Measurements from ENCODE around the gene SMYD2.

The SMYD2 gene

DNA sequence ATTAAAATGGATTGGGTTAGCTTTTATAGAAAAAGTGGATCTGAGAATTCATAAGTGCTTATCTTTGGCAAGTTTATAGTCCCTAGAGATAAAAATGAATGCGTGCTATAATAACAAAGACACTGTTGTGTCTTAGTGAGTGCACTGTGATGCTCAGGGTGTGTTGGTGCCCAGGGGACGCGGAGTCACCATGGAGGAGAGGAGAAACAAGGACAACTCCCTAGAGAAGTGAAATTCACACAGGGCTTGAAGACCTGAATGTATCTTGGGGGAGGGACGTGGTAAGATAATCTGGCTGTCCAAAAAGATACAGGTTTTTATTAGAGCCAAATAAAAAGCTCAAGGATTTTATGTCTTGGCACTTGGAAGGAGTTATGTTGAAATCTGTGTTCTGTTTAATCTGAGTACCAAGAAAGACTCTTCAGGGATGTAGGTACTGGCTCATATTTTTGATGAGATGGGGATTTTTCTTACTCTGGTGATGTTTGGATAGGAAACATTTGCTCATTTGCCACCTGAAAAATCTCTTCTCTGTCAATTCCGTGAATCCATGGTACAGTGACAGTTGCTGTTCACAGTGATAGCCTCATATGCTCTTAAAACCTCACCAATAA lies 9.6 kb downstream of the SMYD2 start:
- no peak for DNase-seq
- no peaks in the 10 kb centered on the region for H3K27me3 ChIP-seq (replicated peaks)
- H3K27ac ChIP-seq, result no peak overlapping the region
- no peak overlapping the region for H3K4me3 ChIP-seq (ENCODE audit: low read depth, low read length)
- in situ Hi-C loops (cut with HindIII; ENCODE audit: low pct_ligation_motif_present, low sequenced_read_pairs), result no loop called here
- no peaks in the 10 kb centered on the region for H3K36me3 ChIP-seq (replicated peaks)
- TF ChIP-seq, protein P1, sequence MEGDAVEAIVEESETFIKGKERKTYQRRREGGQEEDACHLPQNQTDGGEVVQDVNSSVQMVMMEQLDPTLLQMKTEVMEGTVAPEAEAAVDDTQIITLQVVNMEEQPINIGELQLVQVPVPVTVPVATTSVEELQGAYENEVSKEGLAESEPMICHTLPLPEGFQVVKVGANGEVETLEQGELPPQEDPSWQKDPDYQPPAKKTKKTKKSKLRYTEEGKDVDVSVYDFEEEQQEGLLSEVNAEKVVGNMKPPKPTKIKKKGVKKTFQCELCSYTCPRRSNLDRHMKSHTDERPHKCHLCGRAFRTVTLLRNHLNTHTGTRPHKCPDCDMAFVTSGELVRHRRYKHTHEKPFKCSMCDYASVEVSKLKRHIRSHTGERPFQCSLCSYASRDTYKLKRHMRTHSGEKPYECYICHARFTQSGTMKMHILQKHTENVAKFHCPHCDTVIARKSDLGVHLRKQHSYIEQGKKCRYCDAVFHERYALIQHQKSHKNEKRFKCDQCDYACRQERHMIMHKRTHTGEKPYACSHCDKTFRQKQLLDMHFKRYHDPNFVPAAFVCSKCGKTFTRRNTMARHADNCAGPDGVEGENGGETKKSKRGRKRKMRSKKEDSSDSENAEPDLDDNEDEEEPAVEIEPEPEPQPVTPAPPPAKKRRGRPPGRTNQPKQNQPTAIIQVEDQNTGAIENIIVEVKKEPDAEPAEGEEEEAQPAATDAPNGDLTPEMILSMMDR (IDR thresholded peaks at IDR 0.05; ENCODE audit: low read depth, low read length, missing control alignments), result no peak

GRCh38 chr1:214292322-214292721 lies 11.4 kb downstream of the SMYD2 start:
- no peak for DNase-seq
- no peaks in the 10 kb centered on the region for H3K27me3 ChIP-seq (replicated peaks)
- H3K36me3 ChIP-seq (replicated peaks), result no peaks in the 10 kb centered on the region
- no peak overlapping the region for H3K27ac ChIP-seq
- in situ Hi-C loops (cut with HindIII; ENCODE audit: low pct_ligation_motif_present, low sequenced_read_pairs), result no loop called here
- no peak overlapping the region for H3K4me3 ChIP-seq (ENCODE audit: low read depth, low read length)
- TF ChIP-seq, protein P1 (IDR thresholded peaks at IDR 0.05; ENCODE audit: low read depth, low read length, missing control alignments), result no peak

- Histone ChIP-seq H3K27me3 (replicated peaks) (no peaks in the 10 kb centered on the region), H3K36me3 (replicated peaks) (no peaks in the 10 kb centered on the region), H3K27ac (no peak overlapping the region), H3K4me3 (ENCODE audit: low read depth, low read length) (no peak overlapping the region)
- in situ Hi-C loops (cut with HindIII; ENCODE audit: low pct_ligation_motif_present, low sequenced_read_pairs), result no loop called here
- no peak for DNase-seq
- TF ChIP-seq, protein P1 (IDR thresholded peaks at IDR 0.05; ENCODE audit: low read depth, low read length, missing control alignments), result no peak
Measured at GRCh38 chr1:214295934-214296333, 15.0 kb downstream of the SMYD2 start.

DNA sequence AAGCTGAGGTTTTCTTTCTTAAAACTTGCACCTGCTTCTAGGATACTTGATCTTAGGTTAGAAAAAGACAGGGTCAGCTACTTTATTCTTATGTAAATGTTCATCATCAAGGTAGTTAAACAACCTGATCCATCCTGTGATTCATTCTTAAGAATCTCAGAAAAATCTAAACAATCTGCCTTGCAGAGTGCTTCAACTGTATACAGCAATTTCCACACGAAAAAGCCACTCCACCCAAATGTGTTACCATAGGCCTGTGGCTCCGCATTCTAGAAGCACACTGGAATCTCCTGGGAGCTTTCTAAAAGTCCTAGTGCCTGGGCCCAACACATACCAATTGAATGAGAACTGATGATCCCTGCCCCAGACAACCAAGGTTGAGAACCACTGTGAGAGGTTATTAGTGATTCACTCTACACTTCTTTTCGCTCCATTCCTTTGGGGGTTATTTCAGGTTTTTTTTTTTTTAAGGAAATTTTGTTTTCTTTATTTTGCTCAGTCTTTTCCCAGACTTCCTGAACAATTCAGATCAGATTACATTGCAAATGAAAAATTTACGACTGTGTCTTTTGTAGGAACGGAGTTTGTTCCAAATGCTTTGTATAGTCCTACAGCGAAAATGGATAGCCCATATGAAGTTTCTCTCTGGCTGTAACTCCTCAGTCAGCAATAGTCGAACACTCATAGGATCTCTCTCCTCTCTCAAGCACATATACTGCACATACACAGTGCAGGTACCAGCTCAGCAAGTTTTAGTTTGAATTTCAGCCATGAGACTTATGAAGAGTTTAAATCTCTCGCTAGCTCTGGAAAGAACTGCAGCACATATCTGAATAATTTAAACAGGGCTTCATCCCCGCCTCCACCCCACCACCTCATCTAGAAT lies 16.1 kb downstream of the SMYD2 start:
- Histone ChIP-seq H3K36me3 (replicated peaks) (no peaks in the 10 kb centered on the region), H3K27me3 (replicated peaks) (no peaks in the 10 kb centered on the region), H3K27ac (peak overlapping the region; percentile 44), H3K4me3 (ENCODE audit: low read depth, low read length) (no peak overlapping the region)
- TF ChIP-seq, protein P1 (IDR thresholded peaks at IDR 0.05; ENCODE audit: low read depth, low read length, missing control alignments), result no peak
- peak; percentile 81 for DNase-seq
- in situ Hi-C loops (cut with HindIII; ENCODE audit: low pct_ligation_motif_present, low sequenced_read_pairs), result no loop called here

- in situ Hi-C loops (cut with HindIII; ENCODE audit: low pct_ligation_motif_present, low sequenced_read_pairs), result no loop called here
- no peak overlapping the region for H3K4me3 ChIP-seq (ENCODE audit: low read depth, low read length)
- no peaks in the 10 kb centered on the region for H3K36me3 ChIP-seq (replicated peaks)
- no peaks in the 10 kb centered on the region for H3K27me3 ChIP-seq (replicated peaks)
- no peak for DNase-seq
- TF ChIP-seq, protein P1 (IDR thresholded peaks at IDR 0.05; ENCODE audit: low read depth, low read length, missing control alignments), result no peak
- no peak overlapping the region for H3K27ac ChIP-seq
Measured at GRCh38 chr1:214300149-214300780, 19.3 kb downstream of the SMYD2 start.
